Renal cortical epithelial cell (primary cell): ENCODE data around the gene CCDC136. TPM values are rescaled to one million over a fixed set of nuclear protein-coding genes. Genes with fewer than 3 reads are reported as not detected.

Experiments
- DNase-seq: peaks from one replicate; pipeline ENCODE4 v3.0.0-alpha.2; 2011; ENCODE audit warnings: low read depth
- total RNA-seq: library from RNA; depleted of rRNA; stranded (reverse); fragments of >200 nt; gene quantifications from 2 replicates; pipeline ENCODE4 v1.2.3, GENCODE V29; 2014

Gene CCDC136
- total RNA-seq, 1 donor from 2014 or later: 1.3 TPM

DNA sequence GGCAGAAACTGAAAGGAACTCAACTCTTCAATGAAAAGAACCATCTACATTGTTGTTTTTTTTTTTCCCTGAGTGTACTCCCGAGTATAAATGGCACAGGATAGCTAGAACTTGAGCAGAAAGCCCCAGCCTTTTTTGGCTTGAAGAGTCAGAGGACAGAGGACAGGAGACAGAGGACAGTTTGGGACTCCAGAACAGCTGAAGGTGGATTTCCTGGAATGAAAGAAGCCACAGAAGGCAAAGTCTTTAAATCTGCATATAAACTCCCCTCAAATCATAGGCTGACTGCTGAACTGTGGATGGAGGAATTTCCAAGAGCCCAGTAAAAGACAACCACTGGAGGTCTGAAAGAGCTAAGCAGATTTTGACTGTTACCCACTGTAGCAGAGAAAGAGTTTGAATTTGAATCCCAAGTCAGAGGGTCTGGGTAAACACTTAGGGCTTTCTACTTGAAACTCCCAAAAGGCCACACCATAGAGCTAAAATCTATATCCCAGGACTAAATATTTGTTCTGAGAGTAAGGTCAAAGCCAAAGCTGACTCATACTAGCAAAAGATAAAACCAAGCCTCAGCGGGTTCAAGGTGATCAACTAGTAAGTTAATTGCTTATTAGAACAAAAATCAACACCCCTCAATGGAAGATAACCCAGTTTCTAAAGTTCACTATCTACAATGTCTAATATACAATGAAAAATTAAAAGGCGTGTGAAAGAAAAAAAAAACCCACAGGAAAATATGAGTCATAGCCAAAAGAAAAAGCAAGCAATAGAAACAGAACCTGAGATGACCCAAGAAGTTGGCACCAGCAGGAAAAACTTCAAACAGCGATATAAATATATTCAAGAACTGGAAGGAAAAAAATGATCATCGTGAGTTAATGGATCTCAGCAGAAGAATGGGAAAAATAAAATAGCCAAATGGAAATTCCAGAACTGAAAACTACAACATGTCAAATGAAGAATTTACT, 14.3 kb upstream of the CCDC136 start:
- no peak for DNase-seq

DNA sequence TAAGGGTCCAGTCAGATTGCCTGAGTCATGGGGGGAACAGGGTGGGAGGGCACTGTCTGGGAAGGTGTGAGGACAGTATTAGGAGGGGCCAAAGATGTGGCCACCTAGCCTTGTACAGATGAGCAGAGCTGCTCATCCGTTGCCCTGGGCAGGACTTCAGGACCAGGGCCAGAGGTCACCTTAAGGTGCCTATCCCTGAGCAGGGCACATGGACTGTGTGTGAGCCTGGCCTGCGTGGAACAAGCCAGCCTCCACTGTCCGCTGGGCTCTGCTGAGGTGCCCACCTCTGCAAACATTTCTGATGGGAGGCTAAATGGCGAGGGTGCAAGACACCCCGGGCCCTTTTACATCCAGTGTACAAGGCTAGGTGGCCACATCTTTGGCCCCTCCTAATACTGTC, 12.8 kb upstream of the CCDC136 start:
- DNase-seq: no peak

DNA sequence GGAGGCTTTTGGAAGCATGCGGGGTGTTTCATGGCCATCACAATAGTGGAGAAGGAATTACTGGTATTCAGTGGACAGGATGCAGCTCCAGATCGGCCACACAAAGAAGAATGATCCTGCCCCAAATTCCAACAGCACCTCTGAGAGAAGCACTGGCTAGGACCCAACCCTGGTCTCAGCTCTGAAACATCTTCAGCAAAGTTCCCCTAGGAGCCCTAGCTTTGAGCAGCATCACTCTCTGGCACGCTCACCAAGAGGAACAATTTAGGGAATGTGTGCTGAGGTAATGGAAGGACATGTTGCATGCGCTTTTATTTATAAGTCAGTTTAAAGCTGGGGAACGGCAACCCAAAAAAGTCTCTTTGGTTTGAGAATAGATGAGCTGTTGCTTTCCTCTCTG, 10.6 kb upstream of the CCDC136 start:
- no peak for DNase-seq

DNA sequence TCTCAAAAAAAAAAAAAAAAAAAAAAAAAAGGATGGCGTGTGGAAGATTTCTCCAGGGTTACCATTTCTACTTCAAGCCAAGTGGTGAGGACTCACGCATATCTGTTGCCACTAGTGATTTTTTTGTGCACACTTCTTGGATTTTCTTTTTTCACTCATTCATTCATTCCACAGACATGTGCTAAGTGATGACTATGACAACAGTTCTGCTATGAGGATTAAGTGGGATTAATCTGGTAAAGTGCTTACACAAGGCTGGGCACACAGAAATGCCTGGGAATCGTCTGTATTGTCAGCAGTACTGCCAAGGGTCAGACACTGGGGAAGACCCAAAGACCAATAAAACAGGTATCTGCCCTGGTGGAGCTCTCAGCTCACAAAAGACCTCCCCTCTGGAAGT, 9.9 kb upstream of the CCDC136 start:
- no peak for DNase-seq

DNA sequence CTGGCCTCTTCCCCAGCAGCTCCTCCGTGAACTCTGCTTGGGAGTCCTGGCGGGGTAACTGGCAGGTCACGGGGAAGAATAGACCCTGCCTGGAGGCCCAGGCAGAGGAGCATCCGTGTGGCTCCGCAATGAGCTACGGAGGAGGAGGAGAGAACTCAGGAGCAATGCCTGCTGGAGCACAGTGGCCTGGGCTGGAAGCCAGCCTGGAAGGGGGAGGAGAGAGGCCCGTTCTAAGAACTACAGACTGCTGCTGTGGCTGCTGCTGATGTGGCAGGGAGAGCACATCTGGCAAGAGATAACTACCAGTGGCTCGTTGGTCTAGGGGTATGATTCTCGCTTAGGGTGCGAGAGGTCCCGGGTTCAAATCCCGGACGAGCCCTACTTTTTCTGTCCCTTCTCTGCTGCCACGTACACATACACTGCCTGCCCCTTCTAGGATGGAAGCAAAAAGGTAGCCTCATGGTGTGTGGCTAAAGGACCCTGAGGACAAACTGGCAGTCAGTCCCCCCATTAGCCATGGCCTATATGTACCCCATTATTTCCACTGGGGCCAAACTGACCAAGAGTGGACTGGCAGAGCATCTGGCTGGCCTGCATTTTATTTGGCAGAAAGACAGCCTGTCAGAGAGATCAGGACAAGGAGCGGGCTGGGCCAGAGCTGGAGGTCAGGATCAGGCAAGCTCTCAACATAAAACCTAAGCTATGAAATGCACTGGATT, 8.5 kb upstream of the CCDC136 start:
- DNase-seq: peak; percentile 7

DNA sequence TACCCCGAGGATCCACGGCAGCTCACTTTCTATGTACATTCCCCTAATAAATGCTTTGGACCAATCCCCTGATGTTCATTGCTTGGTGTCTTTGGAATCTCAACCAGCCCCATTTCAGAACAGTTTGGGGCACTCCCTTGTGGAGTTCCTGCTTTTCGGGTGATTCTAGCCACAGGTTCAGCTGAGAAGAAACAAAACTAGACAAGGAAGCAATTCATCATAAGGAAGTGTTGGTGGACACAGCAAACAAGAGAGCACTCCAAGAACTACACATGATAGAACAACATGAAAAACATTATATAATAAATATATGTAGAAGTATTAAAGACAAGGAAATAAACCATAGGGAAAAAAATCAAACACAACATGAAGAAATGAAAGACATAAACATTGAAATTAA, 6.0 kb upstream of the CCDC136 start:
- DNase-seq: no peak

DNA sequence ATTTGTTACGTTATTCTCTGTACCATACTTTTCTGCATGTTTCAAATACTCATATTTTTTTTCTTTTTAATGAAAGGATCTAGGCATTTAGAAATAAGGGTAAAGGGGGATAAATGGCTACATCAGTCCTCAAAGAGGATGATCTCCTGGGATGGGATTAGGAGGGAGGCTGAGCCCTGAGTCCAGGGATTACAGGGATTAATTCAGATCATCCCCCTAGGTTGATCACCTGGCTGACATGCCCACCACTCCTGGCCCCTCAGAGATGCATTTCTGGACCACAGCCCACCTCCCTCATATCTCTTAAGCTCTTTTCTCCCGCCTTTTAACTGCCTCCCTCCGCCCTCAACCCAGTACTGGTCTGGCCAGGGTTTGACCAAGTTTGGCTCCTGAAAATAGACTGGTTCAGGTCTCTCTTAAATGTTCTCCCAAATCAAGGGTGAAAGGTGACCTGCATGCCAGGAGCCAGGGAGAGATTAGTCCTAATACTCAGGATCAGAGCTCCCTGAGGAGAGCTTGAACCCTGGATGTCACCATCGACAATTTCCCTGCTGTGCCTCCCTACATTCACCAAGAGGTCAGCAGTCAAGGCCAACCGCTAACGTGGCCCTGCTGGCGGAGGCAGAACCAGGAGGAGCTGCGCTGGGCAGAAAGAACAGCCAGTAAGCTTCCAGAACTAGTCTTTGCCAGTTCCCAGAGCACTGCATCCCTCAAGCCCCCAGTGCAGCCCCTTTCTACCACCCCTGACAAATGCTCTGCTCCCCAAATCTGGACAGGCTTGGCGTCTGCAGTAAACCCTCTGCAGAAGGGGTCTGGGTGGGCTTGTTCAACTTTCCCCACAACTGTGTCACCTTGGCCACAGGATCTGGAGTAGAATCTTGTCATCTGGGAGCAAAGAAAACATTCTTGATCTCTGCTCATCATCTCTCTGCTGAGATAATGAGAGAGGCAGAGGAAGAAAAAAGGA, 3.0 kb upstream of the CCDC136 start:
- DNase-seq: no peak

DNA sequence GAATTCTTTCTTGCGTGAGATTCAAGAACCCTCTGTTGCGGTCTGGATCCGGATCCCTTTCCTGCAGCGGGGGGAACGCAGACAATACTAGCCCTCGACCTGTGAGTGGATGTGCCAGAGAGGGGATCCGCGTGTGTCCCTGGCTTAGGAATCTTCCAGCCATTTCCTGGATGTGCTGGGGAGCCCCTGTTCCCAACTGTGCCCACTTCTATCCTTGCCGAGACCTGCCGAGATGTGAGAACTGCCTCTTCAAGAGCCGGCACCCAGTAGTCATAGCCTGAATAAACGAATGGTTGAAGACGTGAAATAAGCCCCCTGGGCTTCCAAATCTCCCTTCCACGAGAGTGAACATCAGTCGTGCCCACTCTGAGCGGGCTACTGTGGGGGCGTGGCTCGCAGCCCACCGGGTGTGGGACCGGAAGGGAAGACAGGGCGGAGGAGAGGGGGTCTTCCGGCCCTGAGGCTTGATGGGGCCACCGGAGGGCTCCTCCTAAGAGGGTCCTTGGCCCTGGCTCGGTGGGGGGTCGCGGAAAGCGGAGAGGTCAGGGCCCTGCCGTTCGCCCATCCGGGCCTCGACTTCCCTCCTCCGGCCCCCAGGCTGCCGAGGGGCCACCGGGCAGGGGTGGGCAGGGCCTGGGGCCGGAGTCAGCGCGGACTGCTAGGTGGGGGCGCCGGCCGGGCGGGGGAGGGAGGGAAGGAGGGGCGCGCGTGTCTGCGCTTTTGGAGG, 1.3 kb upstream of the CCDC136 start:
- DNase-seq: no peak

DNA sequence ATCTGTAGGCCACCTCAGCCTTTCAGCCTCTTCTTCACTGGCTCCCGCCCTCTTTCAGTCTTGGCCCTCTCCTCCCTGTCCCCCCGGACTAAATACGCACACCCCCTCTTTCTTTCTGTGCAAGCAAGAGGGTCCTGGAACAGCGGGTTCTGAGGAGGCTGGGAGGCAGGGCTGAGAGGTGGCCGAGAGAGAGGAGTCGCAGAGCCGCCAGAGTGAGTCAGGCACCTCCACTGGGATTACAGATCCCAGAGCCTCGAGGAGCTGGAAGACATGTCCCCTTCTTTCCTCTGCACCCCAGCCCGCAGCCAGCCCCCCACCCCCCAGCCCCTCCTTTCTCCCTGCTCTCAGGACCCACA, 182 bp downstream of the CCDC136 start:
- DNase-seq: no peak

DNA sequence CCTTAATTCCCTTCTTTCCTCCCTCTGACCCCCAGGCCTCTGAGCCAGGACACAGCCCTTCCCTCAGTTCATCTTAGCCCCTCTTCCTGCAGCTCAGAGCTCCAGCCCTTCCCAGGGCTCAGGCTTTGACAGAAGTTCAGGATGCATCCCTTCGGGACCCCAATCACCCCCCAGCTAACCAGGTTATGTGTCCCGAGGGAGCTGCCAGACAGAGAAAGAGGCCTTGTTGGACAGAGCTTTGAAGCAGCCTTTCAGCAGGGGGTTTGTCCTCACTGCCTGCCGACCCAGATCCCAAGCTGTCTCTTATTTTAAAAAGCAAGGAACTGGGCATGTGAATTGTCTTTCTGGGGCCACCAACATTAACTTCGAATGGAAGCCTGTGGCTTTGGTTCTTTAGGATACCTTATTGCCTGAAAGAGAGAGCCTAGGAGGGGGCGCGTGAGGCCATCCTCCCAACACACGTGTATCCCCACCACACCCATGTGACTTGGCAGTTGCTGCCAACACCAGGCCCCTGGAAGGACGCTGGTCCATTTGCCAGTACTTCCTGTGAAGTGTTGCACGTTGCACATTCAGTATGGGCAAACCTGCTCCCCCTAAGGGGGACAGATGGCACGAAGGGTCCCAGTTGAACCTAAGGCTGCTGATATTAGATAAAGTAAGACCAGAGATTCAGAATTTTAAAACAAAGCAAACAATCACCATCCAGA, 858 bp downstream of the CCDC136 start:
- no peak for DNase-seq

DNA sequence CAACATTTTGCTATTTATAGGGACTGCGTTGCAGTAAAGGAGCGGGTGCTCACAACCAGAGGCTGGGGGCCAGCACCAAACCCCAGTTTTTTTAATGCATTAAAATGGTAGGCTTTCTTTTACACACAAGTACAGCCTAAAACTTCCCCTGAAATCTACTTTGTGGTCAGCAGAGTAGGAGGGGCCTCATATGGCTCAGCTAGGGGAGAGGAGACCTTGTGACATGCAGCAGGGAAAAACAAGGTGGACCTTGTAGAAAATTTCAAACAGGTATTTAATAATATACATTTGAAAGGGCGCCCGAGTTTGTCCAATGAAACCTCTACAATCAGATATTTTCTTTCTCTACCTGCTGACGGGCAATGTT, 1.4 kb downstream of the CCDC136 start:
- no peak for DNase-seq

DNA sequence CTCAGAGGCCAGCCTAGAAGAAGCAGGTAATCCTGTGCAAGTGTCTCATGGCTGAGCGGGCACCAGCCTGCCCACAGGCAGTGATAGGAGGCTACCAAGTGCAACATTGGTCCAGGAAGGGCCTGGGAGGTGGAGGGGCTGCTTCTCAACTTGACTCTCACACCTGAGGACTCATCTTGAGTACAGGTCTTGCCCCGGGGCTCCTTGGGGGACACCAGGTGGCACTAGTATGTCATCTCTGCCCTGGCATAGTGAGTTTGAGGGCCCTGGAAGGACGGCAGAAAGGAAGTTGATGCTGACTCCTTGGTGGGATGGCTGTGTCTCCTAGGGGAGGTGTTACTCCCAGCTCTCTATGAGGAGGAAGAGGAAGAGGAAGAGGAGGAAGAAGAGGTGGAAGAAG, 2.3 kb downstream of the CCDC136 start:
- no peak for DNase-seq

DNA sequence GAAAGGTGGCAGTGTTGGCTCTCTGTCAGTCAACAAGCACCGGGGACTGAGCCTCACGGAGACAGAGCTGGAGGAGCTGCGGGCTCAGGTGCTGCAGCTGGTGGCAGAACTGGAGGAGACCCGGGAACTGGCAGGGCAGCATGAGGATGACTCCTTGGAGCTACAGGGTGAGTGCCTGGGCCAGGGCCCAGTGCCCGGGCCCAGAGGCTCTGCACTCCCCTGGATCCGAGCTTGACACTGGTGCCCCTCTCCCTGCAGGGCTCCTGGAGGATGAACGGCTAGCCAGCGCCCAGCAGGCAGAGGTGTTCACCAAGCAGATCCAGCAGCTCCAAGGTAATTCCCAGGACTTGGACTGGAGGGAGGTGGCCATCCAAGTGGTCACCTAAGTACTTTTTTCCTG, 2.7 kb downstream of the CCDC136 start:
- no peak for DNase-seq

DNA sequence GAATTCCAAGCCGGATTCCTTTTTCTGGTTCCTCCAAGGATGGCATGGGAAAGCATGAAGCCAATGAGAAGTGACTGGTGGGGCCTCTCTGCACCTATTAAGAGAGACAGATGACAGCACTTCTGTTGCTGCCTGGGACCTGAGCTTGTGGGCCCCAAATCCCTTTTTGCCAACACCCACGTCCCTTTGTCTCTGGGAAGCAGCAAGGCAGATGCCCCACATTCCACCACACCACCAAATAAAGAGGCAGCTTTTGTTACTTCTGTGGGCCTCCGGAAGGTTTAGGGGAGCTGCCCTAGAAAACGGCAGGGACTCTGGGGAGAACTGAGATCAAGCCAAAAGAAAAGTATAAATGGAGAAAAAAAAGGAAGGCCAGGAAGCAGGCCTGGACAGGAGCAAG, 3.4 kb downstream of the CCDC136 start:
- no peak for DNase-seq

DNA sequence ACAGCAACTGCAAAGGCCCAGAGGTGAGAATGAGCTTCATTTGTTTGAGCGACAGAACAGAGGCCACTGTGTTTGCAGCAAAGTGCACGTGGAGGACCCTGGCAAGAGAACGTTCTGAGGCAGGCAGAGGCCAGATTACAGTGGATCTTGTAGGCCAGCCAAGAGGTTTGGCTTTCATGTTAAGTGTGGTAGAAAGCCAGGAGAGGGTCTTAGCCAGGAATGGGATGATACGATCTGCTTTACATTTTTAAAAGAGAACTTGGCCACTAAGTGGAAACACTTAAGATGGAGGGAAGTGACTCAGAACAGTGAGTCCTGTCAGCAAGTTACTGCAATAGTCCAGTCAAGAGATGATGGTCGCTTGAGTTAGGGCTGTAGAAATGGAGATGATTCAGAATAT, 4.6 kb downstream of the CCDC136 start:
- DNase-seq: no peak

DNA sequence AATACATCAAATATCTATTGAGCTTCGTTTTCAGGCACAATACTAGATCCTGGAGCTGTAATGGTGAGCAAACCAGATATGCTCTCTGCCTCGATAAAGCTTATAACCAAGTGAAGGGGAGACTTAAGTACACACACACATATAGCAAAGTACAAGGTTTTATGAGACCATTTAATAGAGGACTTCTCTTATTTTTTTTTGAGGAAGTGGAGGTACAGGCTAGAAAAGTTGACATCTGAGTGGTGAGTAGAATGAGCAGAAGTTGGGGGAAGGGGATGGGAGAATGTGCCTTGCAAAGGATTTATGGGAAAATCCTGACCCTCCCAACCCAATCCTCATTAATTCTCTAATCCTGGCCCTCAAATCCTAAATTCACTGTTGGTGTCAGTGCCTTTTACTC, 7.7 kb downstream of the CCDC136 start:
- DNase-seq: no peak

DNA sequence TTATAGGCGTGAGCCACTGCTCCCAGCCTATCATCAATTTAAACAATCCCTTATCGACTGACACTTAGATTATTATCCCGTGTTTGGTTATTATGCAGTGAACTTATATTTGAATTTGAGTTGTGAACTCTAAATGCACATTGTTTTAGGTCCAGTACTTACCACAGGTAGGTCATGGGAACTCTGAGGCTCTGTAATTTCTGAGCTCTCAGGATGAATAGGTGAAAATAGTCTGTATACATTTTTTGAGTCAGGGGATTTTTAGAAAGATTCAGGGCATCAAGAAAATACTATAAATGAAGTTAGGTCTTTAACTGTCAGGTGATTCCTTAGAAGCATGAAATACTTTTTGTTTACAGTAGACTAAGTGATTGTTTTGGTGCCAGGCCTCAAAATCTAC, 8.8 kb downstream of the CCDC136 start:
- no peak for DNase-seq

DNA sequence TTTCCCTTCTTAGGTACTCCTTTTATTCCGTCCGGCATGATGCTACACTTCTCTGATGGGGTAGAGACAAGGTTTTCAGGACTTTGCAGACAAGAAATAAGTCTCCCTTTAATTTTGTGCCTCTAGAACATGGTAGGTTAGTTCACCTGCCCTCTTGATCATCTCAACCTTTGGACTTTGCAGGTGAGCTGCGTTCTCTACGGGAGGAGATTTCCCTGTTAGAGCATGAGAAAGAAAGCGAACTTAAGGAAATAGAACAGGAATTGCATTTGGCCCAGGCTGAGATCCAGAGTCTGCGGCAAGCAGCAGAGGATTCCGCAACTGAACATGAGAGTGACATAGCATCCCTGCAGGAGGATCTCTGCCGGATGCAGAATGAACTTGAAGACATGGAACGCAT, 9.2 kb downstream of the CCDC136 start:
- DNase-seq: no peak

DNA sequence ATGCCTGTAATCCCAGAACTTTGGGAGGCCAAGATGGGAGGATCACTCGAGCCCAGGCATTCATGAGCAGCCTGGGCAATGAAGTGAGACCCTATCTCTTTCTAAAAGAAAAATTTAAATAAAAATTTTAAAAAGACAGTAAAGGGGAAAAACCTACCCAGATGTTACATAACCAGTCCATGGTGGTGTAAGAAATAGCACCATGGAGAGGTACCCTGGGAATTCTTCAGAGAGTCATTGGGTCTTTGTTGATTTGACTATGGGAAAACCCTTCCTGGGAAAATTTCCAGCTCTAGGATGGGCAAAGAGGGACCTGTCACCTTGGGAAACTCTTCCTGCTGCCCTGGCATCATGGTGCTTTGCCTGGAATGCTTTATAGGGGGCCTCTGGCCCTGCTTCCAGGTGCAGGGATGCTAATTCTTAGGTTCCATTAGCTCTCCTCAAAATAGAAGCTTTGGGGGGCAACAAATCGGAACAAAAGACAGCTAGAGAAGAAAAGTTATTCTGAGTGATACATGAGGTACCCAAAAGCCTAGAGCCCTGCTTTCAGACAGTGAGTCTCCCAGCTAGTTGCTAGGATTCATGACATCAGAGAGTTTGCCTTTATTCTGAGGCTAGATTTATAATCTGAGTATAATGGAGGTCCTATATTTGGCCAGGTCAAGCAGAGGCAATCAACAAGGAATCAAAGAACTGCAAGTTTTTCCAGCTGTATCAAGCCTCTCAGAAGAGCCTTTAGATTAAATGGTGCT, 10.1 kb downstream of the CCDC136 start:
- DNase-seq: no peak

DNA sequence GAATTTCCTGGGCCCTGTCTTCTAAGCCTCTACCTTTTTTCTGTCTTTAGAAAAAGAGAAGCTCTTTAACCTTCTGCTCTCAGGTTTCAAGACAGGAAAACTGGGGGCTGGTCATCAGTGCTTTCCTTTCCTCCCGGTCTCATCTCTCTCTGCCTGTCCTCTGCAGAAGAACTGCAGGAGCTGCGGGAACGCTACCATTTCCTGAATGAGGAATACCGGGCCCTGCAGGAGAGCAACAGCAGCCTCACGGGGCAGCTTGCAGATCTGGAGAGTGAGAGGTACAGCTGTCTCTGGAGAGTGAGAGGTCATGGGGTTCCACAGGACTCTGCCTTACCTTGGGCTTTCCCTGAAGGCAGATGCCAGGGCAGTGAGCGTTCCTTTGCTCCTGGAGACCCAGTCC, 12.7 kb downstream of the CCDC136 start:
- no peak for DNase-seq
